Esophagus muscularis mucosa (tissue), 3 donors: Measurements from ENCODE around the gene ATF7IP2.

ENCODE experiments used
- POLR2A ChIP-seq: fragments of 450-650 bp; IDR thresholded peaks from one replicate; pipeline ENCODE4 v1.6.1; 2017; ENCODE audit warnings: antibody characterized with exemption, moderate library complexity, mild to moderate bottlenecking, low read depth
- POLR2AphosphoS5 ChIP-seq, 2 donors: sonication (generic); formaldehyde crosslinking; IDR thresholded peaks; one replicate each; pipeline ENCODE4 v1.6.1; 2017; ENCODE audit warnings: antibody characterized with exemption in 2 of 2
- TF ChIP-seq, protein P1 (sequence below), 3 experiments: fragments of 200-600 bp in 2 of 3; fragments of 450-650 bp in 1 of 3; sonication (generic) in 2 of 3; IDR thresholded peaks; one replicate each; pipeline ENCODE4 v1.5.1; 2017 to 2019; ENCODE audit warnings: antibody characterized with exemption in 3 of 3, mild to moderate bottlenecking in 2 of 3, moderate library complexity in 1 of 3

DNA sequence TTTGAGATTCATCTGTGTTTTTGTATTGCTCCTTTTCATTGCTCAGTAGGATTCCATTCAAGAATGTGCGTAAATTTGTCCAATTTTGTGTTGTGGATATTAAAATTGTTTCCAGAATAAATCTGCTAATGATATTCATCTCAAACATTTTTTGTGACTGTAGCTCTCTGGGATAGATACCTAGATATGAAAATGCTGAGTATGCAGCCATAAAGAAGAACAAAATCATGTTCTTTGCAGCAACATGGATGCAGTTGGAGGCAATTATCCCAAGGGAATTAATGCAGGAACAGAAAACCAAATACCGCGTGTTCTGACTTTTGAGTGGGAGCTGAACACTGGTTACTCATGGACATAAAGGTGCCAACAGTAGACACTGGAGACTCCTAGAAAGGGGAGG, 40.2 kb upstream of the ATF7IP2 start:
- TF ChIP-seq, protein P1, sequence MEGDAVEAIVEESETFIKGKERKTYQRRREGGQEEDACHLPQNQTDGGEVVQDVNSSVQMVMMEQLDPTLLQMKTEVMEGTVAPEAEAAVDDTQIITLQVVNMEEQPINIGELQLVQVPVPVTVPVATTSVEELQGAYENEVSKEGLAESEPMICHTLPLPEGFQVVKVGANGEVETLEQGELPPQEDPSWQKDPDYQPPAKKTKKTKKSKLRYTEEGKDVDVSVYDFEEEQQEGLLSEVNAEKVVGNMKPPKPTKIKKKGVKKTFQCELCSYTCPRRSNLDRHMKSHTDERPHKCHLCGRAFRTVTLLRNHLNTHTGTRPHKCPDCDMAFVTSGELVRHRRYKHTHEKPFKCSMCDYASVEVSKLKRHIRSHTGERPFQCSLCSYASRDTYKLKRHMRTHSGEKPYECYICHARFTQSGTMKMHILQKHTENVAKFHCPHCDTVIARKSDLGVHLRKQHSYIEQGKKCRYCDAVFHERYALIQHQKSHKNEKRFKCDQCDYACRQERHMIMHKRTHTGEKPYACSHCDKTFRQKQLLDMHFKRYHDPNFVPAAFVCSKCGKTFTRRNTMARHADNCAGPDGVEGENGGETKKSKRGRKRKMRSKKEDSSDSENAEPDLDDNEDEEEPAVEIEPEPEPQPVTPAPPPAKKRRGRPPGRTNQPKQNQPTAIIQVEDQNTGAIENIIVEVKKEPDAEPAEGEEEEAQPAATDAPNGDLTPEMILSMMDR (IDR thresholded peaks at IDR 0.05): no peak
- TF ChIP-seq POLR2AphosphoS5 (IDR thresholded peaks at IDR 0.05): no peak
- no peak for TF ChIP-seq POLR2A
